ENCODE data around the gene GDE1. TPM values are rescaled to one million over a fixed set of nuclear protein-coding genes. Genes with fewer than 3 reads are reported as not detected.

GDE1 gene
- total and polyA plus RNA-seq, 2 donors (not counting 1 experiment from before 2014, with no cell fraction given): 74.3 to 91.3 TPM

DNA sequence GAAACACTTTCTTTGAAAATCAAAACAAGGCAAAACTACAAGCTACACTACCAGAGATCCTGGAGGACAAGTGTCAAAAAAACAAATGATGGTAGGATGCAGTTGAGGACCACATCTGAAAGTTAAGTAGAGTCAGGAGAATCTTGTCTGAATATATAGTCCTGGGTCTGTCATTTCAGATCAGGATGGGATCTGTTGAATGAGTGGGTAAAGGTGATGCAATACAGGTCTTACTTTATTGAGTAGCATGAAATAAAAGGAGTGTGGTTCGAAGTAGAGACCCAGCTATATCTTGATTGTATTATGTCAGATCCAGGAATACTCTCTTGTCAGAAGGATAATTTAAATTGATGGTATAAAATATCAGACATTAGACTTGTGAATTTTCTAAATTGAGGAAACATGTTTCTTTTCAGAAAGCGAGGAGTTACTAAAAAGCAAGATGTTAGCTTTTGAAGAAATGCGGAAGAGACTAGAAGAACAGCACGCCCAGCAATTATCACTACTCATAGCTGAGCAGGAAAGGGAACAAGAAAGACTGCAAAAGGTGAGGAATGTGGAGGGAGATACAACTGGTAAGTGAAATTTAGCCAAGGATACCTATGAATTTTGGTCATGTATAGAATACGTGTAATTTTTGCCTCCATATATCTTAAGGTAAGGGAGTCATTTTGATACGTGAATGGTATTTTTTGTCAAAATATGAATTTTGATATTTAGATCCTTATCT is 18.5 kb upstream of the GDE1 start:
- H3K36me3 ChIP-seq (ENCODE audit: control insufficient read depth, insufficient read depth, low read length): no peaks in the 10 kb centered on the region
- no peaks in the 10 kb centered on the region for H3K79me2 ChIP-seq (ENCODE audit: control insufficient read depth, insufficient read depth, low read length)
- no peak overlapping the region for H3K4me2 ChIP-seq (ENCODE audit: extremely low read depth, insufficient read depth, low read length)
- no peaks in the 10 kb centered on the region for H3K27me3 ChIP-seq (ENCODE audit: control insufficient read depth, insufficient read depth, low read length)
- no peaks in the 10 kb centered on the region for H3K4me1 ChIP-seq (ENCODE audit: control insufficient read depth, extremely low read depth, insufficient read depth, low read length)
- no peaks in the 10 kb centered on the region for H4K20me1 ChIP-seq (ENCODE audit: control insufficient read depth, extremely low read depth, insufficient read depth, low read length)
- TF ChIP-seq, protein P1, sequence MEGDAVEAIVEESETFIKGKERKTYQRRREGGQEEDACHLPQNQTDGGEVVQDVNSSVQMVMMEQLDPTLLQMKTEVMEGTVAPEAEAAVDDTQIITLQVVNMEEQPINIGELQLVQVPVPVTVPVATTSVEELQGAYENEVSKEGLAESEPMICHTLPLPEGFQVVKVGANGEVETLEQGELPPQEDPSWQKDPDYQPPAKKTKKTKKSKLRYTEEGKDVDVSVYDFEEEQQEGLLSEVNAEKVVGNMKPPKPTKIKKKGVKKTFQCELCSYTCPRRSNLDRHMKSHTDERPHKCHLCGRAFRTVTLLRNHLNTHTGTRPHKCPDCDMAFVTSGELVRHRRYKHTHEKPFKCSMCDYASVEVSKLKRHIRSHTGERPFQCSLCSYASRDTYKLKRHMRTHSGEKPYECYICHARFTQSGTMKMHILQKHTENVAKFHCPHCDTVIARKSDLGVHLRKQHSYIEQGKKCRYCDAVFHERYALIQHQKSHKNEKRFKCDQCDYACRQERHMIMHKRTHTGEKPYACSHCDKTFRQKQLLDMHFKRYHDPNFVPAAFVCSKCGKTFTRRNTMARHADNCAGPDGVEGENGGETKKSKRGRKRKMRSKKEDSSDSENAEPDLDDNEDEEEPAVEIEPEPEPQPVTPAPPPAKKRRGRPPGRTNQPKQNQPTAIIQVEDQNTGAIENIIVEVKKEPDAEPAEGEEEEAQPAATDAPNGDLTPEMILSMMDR (conservative IDR thresholded peaks at IDR 0.05 in 1 of 2, IDR thresholded peaks at IDR 0.05 in 1 of 2; ENCODE audit: low read depth in 1 of 2, low read length in 2 of 2): no peak
- TF ChIP-seq EZH2 (IDR thresholded peaks at IDR 0.05; ENCODE audit: low read length, missing control alignments): no peak
- no peaks in the 10 kb centered on the region for H3K9me3 ChIP-seq (ENCODE audit: control insufficient read depth, insufficient read depth, low read depth, low read length)
- H3K9ac ChIP-seq (ENCODE audit: insufficient read depth, low read length): no peak overlapping the region
- no peak overlapping the region for H3K4me3 ChIP-seq (replicated peaks in 1 of 4; ENCODE audit: control extremely low read depth in 1 of 4, insufficient read depth in 1 of 4, low read depth in 3 of 4, low read length in 4 of 4)
- H3K27ac ChIP-seq (ENCODE audit: insufficient read depth, low read length): no peak overlapping the region
- DNase-seq (ENCODE audit: low read depth in 2 of 2): no peak
- no peak overlapping the region for H2AFZ ChIP-seq (ENCODE audit: low read length)

DNA sequence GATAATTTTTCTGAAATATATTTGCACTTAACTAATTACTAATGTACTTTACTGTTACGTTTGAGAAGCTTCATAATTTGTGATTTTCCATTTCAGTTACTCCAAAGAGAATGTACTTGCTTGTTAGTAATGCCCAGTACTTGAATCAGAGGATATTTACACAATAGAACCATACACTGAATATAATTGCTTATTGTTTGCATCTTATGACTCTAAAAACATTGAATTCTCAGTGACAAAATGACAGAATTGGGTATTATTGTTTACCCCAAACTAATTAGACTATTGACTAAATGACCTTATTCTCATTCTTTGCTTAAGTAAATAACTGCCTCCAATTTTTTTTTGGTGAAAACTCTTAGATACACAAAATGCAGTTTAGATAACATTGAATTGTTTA is 10.7 kb upstream of the GDE1 start:
- no peak overlapping the region for H3K4me3 ChIP-seq (replicated peaks in 1 of 4; ENCODE audit: control extremely low read depth in 1 of 4, insufficient read depth in 1 of 4, low read depth in 3 of 4, low read length in 4 of 4)
- no peak overlapping the region for H3K9ac ChIP-seq (ENCODE audit: insufficient read depth, low read length)
- H2AFZ ChIP-seq (ENCODE audit: low read length): no peak overlapping the region
- no peaks in the 10 kb centered on the region for H3K79me2 ChIP-seq (ENCODE audit: control insufficient read depth, insufficient read depth, low read length)
- H3K4me2 ChIP-seq (ENCODE audit: extremely low read depth, insufficient read depth, low read length): no peak overlapping the region
- no peaks in the 10 kb centered on the region for H4K20me1 ChIP-seq (ENCODE audit: control insufficient read depth, extremely low read depth, insufficient read depth, low read length)
- no peaks in the 10 kb centered on the region for H3K4me1 ChIP-seq (ENCODE audit: control insufficient read depth, extremely low read depth, insufficient read depth, low read length)
- TF ChIP-seq EZH2 (IDR thresholded peaks at IDR 0.05; ENCODE audit: low read length, missing control alignments): no peak
- TF ChIP-seq, protein P1 (conservative IDR thresholded peaks at IDR 0.05 in 1 of 2, IDR thresholded peaks at IDR 0.05 in 1 of 2; ENCODE audit: low read depth in 1 of 2, low read length in 2 of 2): no peak
- H3K9me3 ChIP-seq (ENCODE audit: control insufficient read depth, insufficient read depth, low read depth, low read length): no peaks in the 10 kb centered on the region
- DNase-seq (ENCODE audit: low read depth in 2 of 2): no peak
- no peaks in the 10 kb centered on the region for H3K27me3 ChIP-seq (ENCODE audit: control insufficient read depth, insufficient read depth, low read length)
- peaks cover 3% of the 10 kb centered on the region for H3K36me3 ChIP-seq (ENCODE audit: control insufficient read depth, insufficient read depth, low read length)
- H3K27ac ChIP-seq (ENCODE audit: insufficient read depth, low read length): no peak overlapping the region

DNA sequence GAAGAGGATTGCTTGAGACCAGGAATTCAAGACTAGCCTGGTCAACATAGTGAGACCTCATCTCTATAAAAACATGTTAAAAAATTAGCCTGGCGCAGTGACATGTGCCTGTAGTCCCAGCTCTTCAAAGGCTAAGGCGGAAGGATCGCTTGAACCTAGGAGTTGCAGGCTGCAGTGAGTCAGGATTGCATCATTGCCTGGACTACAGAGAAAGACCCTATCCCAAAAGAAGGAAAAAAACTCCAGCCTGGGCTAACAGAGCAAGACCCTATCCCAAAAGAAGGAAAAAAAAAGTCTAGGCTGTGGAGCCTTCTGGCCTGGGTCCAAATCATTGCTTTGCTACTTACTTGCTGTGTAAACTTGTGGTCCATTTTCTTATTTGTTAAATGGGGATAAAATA is 6.8 kb upstream of the GDE1 start:
- Histone ChIP-seq H3K9me3 (ENCODE audit: control insufficient read depth, insufficient read depth, low read depth, low read length) (no peaks in the 10 kb centered on the region), H3K4me2 (ENCODE audit: extremely low read depth, insufficient read depth, low read length) (no peak overlapping the region), H4K20me1 (ENCODE audit: control insufficient read depth, extremely low read depth, insufficient read depth, low read length) (no peaks in the 10 kb centered on the region), H3K9ac (ENCODE audit: insufficient read depth, low read length) (no peak overlapping the region), H3K27me3 (ENCODE audit: control insufficient read depth, insufficient read depth, low read length) (no peaks in the 10 kb centered on the region), H3K36me3 (ENCODE audit: control insufficient read depth, insufficient read depth, low read length) (peaks cover 3% of the 10 kb centered on the region), H3K4me1 (ENCODE audit: control insufficient read depth, extremely low read depth, insufficient read depth, low read length) (peaks cover 2% of the 10 kb centered on the region), H3K27ac (ENCODE audit: insufficient read depth, low read length) (no peak overlapping the region), H3K4me3 (replicated peaks in 1 of 4; ENCODE audit: control extremely low read depth in 1 of 4, insufficient read depth in 1 of 4, low read depth in 3 of 4, low read length in 4 of 4) (no peak overlapping the region), H3K79me2 (ENCODE audit: control insufficient read depth, insufficient read depth, low read length) (peaks cover 29% of the 10 kb centered on the region), H2AFZ (ENCODE audit: low read length) (no peak overlapping the region)
- no peak for DNase-seq (ENCODE audit: low read depth in 2 of 2)
- TF ChIP-seq, protein P1 (conservative IDR thresholded peaks at IDR 0.05 in 1 of 2, IDR thresholded peaks at IDR 0.05 in 1 of 2; ENCODE audit: low read depth in 1 of 2, low read length in 2 of 2): no peak
- no peak for TF ChIP-seq EZH2 (IDR thresholded peaks at IDR 0.05; ENCODE audit: low read length, missing control alignments)

All from fibroblast of lung (primary cell).